Stimulated activated CD8-positive, alpha-beta memory T cell treated with anti-CD3 and anti-CD28 coated beads, Interleukin-12 subunit alpha, Interleukin-12 subunit beta, amount 100 ng/mL, for 4 hours (primary cell): ENCODE results near the gene MYH14.
"Not testable (repeated sequence)": the region's sequence is repeated elsewhere in the genome, so short reads cannot be mapped to it uniquely, and the experiment has no call there.

Experiments used
- DNase-seq: peaks from one replicate; pipeline ENCODE4 v3.0.0-alpha.2; 2020; ENCODE audit warnings: low read depth

The MYH14 gene

DNA sequence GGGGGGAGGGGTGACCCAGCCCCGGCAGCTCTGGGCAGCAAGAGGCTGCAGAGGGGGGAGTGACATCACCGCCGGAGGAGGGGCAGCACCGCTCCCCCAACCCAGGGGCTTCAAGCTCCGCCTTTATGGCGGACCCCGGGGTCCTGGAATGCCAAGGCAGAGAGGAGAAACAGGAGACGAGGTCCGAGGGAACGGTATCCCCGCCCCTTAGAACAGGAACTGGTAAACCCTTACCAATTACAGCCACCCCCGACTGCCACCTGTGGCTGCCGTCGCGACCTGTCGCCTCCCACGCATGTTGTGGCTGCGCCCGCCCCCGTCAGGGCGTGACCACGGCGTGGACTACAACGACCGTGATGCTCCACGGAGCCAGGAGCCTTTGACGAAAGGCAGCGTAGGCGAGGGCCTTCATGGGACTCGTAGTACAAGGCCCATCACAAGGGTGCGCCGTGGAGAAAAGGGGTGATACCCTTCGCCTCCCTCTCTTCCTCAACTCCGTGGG, 129.9 kb downstream of the MYH14 start:
- DNase-seq = peak; percentile 76

DNA sequence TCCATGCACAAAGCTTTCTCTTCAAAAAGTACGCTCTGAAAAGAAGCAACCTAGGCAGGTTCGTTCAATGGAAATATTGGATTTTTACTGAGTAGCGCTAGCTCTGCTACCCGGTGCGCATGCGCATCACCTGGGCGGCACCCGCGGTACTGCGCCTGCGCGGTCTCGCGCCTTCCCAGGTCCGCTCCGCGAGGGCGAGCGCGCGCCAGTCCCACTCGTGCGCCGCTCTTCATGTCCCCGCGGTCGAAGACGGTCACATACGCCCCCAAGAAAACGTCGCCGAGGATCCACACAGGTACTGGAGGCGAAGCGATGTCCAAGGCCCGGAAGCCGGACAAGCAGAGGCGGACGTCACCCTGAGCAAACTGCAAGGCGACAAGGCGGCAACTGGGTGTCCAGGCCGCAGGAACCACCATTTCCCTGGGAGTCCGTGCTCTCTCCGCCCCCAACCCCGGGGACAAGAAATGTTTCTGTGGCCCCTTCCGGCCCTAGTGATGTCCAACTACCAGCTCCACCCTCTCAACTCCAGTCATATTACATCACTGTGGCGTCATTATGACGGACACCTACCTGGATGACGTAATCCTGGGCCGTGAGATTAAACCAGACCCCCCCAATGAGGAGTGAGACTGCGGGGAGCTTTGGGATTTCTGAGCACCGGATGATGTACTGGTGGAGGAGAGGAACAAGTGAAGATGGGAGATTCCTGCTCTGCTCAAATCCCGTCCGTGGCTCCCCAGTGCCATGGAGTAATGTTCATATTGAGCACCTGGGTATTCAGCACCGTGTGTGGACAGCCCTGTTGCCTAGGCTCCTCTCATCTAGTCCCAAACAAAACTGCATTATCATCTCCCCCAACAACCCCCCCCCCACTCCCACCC, 130.6 kb downstream of the MYH14 start:
- DNase-seq = peak; percentile 74

DNA sequence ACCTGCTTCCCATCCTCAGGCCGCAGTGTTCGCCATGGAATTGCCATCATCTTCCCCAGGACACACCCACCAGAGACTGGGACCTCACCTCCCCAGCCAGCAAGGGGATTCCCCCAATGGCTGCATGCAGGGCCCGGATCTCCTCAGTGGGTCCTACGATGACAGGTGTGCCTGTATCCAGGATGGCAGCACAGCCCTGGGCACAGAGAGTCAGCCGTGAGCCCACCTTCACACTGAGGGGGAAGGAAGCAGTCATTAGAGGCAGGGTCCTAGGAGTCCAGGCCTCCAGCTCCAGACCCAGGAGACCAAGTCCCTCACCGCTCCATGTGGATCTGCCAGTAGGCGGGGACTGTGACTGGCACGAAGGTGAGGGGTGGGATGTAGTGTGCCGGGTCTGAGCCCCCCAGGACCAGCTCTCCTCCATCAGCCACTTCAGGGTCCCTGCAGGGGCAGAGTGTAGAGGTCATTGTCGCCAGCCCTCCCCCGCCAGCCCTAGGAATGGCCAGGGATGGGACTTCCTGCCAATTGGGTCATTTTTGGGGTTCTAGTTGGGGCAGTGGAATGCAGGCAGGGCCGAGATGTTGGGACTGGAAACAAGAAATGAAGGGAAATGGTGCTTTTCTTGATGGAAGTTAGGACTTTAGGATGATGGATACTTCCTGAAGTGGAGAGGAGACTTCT, 131.5 kb downstream of the MYH14 start:
- DNase-seq = no peak

DNA sequence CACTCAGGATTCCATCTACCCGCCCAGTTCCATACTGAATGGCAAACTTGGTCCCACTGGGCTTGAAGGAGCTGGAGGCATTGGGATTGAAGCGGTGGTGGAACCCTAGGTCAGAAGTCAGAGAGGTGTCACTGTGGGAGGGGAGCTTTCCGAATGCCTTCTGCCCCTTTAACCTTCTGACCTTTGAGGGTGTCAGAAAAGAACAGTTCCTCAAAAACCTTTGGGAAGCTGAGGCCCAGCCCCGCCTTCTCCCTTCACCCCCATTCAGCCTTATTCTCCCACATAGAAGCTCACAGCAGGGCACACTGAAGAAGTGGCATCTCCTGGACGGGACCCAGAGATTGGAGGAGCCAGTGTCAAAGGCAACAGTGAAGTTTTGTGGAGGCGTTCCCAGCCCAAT, 133.6 kb downstream of the MYH14 start:
- DNase-seq = not testable (repeated sequence)

DNA sequence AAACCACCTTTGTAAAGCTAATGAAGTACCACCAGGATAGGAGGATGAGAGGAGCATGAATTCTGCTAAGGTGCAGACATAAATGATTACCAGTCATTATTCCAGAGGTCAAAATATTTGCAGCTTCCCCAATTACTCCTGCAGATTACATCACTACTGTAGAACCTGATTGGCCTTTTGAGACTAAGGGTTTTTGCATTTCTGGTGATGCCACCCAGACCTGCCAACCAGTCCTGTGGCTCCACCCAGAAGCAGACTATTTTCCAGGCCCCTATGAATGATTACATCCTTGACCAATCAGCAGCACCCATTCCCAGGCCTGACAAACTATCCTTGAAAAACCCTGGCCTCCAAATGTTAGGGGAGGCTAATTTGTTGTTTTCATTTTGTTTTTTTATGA, 136.9 kb downstream of the MYH14 start:
- DNase-seq = no peak

DNA sequence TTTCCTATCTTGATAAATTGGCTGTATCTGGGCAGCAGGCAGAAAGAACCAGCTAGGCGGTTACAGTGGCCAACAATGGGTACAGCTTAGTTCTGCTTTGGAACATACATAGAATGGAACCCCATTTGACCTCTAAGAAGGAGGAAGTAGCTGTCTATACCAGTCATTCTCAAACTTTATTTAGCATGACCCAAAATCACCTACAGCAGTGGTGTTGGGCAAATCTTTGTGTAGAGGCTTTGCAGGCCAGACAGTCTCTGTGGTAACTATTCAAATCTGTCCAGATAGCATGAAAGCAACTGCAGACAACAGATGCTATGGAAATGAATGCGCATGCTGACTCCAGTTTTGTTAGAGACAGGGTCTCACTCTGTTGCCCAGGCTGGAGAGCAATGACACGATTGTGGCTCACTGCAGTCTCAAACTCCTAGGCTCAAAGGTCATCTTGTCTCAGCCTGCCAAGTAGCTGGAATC, 137.7 kb downstream of the MYH14 start:
- DNase-seq = no peak

DNA sequence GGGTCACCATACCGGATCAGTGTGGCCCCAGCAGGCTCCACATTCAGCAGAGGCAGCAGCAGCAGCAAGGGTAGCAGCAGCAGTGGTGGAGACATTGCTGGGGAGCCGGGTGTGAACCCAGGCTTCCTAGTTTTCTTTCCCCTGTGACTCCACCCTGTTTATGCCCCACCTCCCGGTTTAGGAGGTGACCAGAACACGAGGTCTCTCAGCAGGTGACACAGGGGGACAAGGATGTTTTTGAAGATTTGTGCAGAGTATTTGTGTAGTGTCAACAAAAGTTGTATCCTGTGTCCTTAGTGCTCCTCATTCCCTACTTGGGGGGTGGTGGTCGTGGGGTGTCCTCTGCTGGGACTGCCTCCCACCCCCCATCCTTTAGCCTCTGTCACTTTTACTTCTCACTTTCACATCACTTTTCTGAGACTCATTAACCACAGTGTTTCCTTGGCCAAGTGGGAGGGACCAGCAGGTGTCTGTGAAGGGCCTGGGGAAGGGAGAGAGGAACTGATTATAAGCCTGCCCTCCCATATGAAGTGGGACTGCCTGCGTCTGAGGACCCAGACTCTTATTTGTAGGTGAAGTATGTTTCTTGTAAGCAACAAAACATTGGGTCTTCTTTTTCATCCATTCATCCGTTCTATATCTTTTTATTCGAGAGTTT, 141.4 kb downstream of the MYH14 start:
- DNase-seq = no peak

DNA sequence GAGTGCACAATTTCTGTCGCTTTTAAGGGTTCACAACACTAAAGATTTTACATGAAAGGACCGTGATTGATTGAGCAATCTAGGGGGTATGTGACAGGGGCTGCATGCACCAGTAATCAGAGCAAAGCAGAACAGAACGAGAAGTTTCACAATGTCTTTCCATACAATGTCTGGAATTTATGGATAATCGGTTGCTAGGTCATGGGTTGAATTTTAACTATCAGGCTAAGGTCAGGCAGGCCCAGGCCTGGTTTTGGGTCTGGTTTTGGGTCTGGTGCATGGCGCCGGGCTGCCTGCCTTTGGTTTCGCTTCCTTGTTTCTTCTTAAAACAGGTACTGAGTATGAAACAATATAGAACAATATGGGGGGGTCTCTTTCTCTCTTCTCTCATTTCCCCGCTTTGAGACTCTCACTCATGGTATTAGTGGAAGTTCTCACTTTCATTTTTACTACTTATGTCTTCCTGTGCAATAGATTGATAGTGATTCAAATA, 143.7 kb downstream of the MYH14 start:
- DNase-seq = not testable (repeated sequence)

DNA sequence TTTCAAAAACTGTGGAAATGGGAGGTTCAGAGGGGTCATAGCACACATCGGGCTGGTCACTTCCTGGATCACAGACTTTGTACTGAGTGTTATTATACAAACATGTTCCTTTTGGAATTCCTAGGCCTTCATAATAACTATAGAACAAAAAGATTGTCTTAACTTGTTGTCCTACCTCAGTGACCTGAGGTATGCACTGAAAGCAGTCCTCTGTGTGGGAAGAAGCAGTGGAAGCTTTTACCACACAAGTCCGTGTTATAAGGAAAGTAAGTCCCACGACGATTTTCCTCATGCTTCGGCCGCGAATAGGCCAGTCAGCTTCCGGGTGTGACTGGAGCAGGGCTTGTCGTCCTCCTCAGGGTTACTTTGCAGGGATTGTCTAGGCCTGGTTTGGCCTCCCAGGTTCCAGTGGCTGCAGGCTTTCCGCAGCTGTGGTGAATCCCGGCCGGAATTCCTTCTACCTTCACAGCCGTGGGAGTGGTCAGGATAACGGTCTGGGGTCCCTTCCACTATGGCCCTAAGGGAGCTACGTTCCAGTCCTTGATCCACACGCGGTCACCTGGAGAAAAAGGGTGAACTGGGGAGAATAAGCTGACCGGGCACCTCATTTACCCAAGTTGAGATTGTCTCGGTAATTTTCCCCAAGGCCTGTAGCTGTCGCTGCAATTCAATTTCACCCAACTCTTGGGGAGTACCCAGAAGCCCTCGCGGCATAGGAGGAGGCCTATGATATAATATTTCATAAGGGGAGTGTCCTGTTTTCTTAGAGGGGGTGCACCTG, 146.0 kb downstream of the MYH14 start:
- DNase-seq = no peak

DNA sequence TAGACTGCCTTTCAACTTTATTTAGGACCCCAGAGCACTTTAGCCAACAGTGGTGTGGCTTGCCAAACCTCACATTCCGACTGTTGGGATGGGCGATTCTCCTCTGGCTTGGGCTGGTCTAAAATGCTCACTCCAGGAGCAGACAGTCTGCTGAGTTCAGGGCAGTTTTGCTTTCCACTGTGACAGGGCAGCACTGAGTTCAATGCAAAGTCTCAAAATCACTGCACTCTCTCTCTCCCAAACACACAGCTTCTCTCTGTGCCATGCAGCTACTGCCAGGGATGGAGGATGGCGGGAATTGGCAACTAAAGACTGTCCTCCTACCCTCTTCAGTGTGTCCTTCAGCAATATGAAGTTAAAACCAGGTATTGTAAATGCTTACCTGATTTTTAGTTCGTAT, 148.8 kb downstream of the MYH14 start:
- no peak for DNase-seq

DNA sequence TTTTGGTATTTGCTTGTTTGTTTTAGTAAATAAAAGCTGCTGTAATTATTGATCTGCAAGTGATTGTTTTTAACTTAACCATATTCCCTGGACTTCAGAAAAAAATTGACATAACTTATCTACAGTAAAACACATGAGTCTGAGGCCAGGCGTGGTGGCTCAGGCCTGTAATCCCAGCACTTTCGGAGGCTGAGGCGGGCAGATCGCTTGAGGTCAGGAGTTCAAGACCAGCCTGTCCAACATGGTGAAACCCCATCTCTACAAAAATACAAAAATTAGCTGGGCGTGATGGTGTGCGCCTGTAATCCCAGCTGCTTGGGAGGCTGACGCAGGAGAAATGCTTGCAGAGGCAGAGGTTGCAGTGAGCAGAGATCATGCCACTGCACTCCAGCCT, 150.1 kb downstream of the MYH14 start:
- not testable (repeated sequence) for DNase-seq

DNA sequence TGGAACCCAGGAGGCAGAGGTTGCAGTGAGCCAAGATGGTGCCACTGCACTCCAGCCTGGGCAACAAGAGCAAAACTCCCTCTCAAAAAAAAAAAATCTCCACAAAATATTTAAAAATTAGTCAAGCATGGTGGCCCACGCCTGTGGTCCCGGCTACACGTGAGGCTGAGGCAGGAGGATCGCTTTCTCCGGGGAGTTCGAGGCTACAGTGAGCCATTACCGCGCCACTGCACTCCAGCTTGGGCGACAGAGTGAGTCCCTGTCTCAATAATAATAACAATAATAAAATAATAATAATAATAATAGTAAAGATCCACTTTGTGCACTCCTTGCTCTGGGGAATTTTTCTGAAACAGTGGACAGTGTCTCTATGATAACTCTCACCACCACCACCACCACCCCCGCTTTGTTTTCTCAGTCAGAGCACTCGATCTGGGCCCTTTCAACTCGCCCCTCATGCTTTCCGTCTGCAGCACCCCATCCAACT, 153.3 kb downstream of the MYH14 start:
- DNase-seq = no peak

DNA sequence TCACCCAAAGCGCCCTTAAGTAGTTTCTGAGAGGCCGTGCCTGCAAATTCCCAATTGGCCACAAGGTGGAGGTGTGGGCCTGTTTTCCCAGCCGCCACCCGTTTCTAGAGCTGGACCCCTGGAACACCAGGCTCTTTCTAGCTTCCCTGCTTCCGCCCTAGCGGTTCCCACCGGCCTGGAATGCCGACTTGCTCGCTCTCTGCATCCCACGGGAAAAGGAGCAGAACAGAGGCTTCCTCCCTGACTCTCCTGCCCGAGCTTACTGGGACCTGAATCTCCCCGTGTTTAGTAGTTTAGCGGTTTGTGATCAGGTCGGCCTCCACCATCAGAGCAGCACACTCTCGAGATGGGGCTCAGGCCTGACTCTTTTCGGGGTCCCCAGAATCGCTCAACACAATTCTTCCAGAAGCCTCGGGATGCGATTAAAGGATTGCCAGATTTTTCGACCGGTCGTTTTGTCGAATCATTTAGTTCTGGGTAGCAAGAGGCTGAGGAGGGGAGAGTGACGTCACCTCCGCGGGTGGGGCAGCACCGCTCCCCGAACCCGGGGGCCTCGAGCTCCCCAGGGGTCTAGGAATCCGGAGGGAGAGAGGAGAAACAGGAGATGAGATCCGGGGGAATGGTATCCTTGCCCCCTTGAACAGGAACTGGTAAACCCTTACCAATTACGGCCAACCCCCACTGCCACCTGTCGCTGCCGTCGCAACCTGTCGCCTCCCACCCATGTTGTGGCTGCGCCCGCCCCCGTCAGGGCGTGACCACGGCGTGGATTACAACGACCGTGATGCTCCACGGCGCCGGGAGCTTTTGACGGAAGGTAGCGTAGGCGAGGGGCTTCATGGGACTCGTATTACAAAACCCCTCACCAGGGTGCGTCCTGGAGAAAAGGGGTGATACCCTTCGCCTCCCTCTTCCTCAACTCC, 154.0 kb downstream of the MYH14 start:
- peak; percentile 84 for DNase-seq

DNA sequence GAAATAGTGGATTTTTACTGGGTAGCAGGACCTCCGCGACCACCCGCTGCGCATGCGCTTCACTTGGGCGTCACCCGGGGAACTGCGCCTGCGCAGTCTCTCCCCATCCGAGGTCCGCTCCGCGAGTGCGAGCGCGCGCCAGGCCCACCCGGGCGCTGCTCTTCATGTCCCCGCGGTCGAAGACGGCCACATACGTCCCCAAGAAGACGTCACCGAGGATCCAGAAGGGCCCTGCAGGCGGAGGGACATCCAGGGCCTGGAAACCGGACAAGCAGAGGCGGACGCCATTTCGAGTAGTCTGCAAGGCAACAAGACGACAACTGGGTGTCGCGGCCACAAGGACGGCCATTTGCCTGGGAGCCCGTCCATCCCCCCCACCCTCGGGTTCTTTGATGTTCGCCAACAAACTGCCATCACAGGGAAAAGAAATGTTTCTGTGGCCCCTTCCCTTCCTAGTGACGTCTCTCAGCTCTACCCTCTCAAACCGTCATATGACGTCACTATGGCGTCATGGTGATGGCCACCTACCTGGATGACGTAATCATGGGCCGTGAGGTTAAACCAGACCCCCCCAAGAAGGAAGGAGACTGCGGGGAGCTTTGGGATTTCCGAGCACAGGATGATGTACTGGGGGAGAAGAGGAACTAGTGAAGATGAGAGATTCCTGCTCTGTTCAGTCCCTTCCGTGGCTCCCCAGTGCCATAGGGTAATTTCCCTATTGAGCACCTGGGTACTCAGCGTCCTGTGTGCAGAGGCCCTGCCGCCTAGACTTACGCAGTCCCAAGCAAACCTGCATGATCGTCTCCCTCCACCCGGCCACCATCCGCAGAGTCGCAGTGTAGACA, 155.3 kb downstream of the MYH14 start:
- peak; percentile 63 for DNase-seq

DNA sequence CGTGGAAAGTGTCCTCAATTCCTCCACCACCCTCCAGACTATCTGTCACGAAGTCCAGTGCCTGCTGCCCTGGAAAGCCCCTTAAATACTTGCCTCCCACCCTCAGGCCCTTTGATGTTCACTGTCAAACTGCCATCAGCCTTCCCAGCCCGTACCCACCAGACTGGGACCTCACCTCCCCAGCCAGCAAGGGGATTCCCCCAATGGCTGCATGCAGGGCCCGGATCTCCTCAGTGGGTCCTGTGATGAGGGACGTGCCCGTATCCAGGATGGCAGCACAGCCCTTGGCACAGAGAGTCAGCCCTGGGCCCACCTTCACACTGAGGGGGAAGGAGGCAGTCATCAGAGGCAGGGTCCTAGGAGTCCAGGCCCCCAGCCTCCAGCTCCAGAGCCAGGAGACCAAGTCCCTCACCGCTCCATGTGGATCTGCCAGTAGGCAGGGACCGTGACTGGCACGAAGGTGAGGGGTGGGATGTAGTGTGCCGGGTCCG, 156.0 kb downstream of the MYH14 start:
- DNase-seq = no peak
